AG10803 (cell line): Measurements from ENCODE around the gene ABL1.
"Not testable (repeated sequence)": the region's sequence is repeated elsewhere in the genome, so short reads cannot be mapped to it uniquely, and the experiment has no call there.

ENCODE experiments used
- DNase-seq: peaks from one replicate; pipeline ENCODE4 v3.0.0; 2010; ENCODE audit warnings: low read depth
- H3K4me3 ChIP-seq: 2 replicates; pipeline ENCODE4 v1.5.1; 2011; ENCODE audit warnings: mild to moderate bottlenecking, low read length, control low read depth
- TF ChIP-seq, protein P1 (sequence below): conservative IDR thresholded peaks from 2 replicates; pipeline ENCODE4 v1.5.1; 2011; ENCODE audit warnings: mild to moderate bottlenecking, low read length, control low read depth, inconsistent platforms

Gene ABL1

DNA sequence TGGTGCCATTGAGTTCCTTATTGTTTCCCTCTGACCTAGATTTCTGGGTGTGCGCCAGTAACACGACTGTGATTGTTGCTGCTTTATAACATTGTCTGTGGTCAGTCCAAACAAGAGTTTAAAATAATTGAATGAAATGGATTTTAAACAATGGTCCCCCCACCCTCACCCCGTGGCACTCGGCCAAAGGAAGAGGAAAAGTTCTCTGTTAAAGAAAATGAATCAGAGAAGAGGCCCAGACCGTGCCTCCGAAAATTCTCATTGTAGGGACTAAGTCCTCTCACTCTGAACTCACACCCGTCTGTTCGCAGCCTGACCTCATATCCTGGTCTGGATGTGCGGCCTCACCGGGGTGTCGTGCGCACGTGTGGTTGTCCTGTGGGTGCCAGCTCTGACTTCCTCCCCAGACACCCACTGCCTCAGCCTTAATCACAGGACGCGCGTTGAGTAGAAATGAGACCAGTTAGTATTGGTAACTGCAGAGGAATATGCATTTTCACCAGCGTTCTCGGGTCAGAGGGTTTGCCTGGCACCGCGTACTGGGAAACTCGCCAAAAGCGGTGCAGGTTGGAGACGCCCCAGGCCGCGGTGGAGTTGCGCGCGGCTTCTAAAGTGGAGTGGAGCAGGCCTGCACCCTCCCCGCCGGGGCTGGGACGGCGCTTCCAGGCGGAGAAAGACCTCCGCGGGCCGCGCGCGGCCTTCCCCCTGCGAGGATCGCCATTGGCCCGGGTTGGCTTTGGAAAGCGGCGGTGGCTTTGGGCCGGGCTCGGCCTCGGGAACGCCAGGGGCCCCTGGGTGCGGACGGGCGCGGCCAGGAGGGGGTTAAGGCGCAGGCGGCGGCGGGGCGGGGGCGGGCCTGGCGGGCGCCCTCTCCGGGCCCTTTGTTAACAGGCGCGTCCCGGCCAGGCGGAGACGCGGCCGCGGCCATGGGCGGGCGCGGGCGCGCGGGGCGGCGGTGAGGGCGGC lies at the start of gene ABL1:
ABL1 (plus strand) TSS at position 884 of the 966 bp plus-strand sequence. CDS start 193 bp downstream, outside the sequence.
- peak within 1 kb of the TSS; percentile 84 for H3K4me3 ChIP-seq
- DNase-seq, result peak; percentile 83
- TF ChIP-seq, protein P1, sequence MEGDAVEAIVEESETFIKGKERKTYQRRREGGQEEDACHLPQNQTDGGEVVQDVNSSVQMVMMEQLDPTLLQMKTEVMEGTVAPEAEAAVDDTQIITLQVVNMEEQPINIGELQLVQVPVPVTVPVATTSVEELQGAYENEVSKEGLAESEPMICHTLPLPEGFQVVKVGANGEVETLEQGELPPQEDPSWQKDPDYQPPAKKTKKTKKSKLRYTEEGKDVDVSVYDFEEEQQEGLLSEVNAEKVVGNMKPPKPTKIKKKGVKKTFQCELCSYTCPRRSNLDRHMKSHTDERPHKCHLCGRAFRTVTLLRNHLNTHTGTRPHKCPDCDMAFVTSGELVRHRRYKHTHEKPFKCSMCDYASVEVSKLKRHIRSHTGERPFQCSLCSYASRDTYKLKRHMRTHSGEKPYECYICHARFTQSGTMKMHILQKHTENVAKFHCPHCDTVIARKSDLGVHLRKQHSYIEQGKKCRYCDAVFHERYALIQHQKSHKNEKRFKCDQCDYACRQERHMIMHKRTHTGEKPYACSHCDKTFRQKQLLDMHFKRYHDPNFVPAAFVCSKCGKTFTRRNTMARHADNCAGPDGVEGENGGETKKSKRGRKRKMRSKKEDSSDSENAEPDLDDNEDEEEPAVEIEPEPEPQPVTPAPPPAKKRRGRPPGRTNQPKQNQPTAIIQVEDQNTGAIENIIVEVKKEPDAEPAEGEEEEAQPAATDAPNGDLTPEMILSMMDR, result no peak

DNA sequence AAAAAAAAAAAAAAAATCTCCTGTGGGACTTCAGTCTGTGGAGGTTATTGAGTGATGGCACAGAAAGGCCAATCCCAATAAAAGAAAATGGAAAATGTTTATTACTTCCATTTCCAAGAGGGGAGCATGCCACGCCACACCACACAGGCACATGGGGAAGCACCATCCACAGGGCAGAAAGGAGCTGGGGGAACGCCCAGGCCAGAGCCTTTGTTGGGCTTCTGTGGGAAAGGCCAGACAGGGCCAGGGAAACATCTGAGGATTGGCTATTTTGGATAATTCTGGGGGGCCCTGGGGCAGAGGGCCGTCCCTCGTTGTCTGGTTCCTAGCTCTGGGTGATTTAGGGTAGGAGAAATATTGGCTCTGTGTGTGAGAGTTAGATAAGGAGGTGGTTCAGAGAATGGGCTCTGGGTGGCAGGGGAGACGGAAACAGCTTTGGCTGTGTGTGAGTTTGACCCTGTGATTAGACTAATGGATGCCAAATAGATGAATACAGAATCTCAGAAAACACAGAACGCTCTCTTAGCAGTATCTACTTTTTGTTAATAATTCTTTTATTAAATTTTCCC lies 49.0 kb upstream of the ABL1 start:
- no peak for DNase-seq
- no peak overlapping the region for H3K4me3 ChIP-seq
- TF ChIP-seq, protein P1, result no peak

DNA sequence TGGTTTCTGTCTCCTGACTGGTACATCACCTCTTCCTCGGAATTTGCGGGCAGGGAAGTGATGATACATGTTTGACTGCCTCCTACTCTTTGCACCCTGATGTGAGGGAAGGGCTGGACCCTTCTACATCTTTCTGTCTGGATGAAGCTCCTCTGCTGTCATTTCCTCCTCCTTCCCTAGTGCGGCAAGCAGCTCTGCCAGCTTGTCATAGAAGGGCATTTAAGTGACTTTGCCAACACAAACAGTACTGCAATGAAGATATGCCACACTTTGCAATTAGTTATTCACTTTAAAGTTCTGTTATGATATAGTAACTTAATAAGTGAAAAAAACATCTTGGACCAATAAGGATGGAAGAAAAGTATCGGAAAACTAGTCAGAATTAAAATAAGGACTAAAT lies 48.5 kb upstream of the ABL1 start:
- H3K4me3 ChIP-seq, result no peak overlapping the region
- TF ChIP-seq, protein P1, result no peak
- DNase-seq, result no peak

DNA sequence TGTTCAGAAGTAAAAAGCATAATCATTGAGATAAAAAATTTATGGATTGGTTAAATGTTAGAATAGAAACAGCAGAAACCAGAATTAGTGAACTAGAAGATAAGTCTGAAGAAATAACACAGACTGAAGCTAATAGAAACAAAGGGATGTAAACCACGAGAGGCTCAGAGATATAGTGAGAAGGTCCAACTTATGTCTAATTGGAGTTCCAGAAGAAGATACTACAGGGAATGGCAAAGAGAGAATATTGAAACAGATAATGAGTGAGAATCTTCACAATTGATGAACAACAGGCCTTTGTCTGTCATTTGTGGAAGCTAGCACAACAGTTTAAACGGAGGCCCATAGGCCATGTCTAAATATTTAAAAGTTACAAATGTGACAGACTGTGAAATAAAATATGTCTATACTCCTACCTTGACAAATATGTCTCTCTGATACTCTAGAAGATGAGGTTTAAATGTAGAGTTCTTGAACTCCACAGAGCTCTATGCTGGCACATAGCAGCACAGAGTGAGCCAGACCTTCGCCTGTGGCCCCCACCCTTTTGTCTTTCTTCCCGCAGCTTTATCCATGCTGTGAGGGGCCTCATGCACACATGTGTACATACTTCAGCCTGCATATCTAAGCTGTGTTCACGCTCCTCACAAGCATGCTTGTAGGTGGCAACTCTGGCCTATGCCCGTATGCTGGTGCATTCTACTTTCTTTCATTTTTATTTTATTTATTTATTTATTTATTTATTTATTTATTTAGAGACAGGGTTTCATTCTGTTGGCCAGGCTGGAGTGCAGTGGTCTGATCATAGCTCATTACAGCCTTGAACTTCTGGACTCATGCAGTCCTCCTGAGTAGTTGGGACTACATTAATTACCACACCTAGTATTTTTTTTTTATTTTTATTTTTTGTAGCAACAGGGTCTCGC lies 45.0 kb upstream of the ABL1 start:
- TF ChIP-seq, protein P1, result no peak
- no peak for DNase-seq

DNA sequence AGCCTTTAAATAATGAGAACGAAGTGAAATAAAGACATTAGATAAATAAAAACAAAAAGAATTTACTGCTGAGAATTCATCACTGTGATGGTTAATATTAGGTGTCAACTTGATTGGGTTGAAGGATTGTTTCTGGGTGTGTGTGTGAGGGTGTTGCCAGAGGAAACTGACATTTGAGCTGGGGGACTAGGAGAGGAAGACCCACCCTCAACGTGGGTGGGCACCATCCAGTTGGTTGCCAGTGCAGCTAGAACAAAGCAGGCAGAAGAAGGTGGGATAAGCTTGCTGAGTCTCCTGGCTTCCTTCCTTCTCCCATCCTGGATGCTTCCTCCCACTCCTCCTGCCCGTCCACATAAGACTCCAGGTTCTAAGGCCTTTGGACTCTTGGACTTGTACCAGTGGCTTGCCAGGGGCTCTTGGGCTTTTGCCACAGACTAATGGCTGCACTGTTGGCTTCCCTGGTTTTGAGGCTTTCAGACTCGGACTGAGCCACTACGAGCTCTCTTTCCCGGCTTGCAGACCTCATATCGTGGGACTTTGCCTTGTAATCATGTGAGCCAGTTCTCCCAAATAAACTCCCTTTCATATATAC lies 43.7 kb upstream of the ABL1 start:
- no peak for DNase-seq
- TF ChIP-seq, protein P1, result no peak
- no peak overlapping the region for H3K4me3 ChIP-seq

More for the DNA sequence above, 45.0 kb upstream of the ABL1 start:
- H3K4me3 ChIP-seq, result no peak overlapping the region

DNA sequence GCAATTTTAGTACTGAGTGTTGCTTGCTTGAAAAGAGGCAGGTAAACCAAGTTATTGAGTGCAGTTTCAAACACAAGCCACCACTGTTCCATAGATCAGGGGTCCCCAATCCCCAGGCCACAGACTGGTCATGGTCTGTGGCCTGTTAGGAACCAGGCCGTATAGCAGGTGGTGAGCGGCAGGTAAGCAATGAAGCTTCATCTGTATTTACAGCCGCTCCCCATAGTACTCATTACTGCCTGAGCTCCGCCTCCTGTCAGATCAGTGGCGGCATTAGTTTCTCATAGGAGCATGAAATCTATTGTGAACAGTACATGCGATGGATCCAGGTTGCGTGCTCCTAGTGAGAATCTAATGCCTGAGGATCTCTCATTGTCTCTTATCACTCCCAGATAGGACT lies 41.5 kb upstream of the ABL1 start:
- no peak for DNase-seq
- no peak overlapping the region for H3K4me3 ChIP-seq
- TF ChIP-seq, protein P1, result no peak

DNA sequence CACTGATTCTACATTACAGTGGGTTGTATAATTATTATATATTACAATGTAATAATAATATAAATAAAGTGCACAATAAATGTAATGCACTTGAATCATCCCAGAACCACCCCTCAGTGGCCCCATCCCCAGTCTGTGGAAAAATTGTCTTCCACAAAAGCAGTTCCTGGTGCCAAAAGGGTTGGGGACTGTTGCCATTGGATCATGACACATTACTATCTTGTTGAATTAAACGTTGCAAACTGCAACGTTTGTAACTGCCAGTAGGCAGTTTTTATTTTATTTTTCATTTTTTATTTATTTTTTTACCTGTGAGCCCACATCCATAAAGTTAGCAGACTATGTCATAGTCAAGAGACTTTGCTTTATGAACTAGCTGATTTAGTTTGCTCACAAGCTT lies 41.0 kb upstream of the ABL1 start:
- not testable (repeated sequence) for H3K4me3 ChIP-seq, DNase-seq

DNA sequence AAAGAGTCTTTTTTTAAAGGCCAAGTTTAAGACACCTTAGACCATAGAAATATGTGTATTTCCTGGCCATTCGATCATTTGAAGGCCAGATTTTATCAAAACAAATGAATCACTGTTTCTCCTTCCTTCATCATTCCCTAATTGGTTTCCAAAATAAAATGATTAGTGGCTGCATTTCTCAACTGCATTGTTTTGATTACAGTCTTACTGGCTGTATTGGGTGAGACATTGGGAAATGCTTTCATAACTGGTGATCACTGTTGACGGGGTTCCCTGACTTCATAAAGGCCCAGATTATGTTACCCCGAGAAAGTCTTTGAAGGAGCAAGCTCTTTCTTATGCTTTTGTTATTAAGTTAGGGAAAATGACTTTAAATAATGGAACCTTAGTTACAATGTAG lies 40.6 kb upstream of the ABL1 start:
- DNase-seq, result peak; percentile 83
- not testable (repeated sequence) for H3K4me3 ChIP-seq
